Fibroblast of pulmonary artery (primary cell): ENCODE results near the gene TOMM40.

Source experiments
- DNase-seq: peaks from one replicate; pipeline ENCODE4 v3.0.0-alpha.2; 2010; ENCODE audit warnings: low read depth
- H3K4me3 ChIP-seq: replicated peaks from 2 replicates; pipeline ENCODE4 v1.5.1; 2011; ENCODE audit warnings: low read depth, mild to moderate bottlenecking, control low read depth, low read length, moderate library complexity
- TF ChIP-seq, protein P1 (sequence below): IDR thresholded peaks from 2 replicates; pipeline ENCODE4 v1.5.1; 2011; ENCODE audit warnings: mild to moderate bottlenecking, control low read depth, low read length, inconsistent platforms; ENCODE audit errors: missing control alignments

The TOMM40 gene

DNA sequence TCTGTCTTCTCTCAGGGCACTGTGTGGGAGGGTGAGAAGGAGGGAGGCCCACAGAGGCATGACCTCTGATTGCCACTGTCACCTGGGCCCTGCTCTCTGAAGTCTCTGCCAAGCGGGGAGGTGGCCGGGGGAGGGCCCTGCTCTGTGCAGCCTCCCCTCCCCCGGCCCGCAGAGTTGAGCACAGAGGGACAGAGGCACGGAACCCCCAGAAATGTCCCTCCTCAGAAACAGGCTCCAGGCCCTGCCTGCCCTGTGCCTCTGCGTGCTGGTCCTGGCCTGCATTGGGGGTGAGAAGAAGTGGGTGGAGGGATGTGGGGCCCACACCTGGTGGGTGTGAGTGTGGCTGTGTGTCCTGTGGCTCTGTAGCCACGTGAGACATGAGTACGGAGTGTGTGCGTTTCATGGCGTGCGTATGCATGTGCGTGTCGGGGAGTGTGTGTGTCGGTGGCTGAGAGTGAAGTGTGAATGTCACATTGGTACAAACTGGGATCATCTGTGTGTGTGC, 51.1 kb downstream of the TOMM40 start, which contains the start of gene APOC4:
TSS of gene APOC4 (plus strand) at position 171 of the 505 bp plus-strand sequence. CDS start at position 212, 41 bp downstream.
- no peak for DNase-seq
- H3K4me3 ChIP-seq, result no peak within 1 kb of the TSS
- TF ChIP-seq, protein P1, sequence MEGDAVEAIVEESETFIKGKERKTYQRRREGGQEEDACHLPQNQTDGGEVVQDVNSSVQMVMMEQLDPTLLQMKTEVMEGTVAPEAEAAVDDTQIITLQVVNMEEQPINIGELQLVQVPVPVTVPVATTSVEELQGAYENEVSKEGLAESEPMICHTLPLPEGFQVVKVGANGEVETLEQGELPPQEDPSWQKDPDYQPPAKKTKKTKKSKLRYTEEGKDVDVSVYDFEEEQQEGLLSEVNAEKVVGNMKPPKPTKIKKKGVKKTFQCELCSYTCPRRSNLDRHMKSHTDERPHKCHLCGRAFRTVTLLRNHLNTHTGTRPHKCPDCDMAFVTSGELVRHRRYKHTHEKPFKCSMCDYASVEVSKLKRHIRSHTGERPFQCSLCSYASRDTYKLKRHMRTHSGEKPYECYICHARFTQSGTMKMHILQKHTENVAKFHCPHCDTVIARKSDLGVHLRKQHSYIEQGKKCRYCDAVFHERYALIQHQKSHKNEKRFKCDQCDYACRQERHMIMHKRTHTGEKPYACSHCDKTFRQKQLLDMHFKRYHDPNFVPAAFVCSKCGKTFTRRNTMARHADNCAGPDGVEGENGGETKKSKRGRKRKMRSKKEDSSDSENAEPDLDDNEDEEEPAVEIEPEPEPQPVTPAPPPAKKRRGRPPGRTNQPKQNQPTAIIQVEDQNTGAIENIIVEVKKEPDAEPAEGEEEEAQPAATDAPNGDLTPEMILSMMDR, result no peak

DNA sequence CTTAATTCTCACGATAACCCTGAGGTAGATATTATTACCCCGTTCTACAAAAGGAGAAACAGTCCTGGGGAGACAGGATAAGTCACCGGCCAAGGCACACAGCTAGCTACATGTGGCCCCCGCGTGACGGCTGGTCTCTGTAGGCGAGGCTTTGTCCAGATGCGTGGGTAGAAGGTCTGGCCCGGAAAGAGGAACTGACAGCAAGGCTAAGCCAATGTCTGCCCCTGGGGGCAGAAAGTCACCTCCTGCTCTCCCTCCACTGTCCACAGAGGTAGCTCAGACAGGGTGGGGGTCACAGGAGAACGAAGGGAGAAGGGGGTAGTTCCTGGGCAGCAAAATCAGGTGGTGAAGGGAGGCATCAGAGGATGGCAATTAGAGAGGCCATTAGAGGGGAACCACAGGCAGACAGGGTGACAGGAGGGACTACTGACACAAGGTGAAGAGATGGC, 52.8 kb downstream of the TOMM40 start:
- no peak overlapping the region for H3K4me3 ChIP-seq
- DNase-seq, result no peak
- TF ChIP-seq, protein P1, result no peak

DNA sequence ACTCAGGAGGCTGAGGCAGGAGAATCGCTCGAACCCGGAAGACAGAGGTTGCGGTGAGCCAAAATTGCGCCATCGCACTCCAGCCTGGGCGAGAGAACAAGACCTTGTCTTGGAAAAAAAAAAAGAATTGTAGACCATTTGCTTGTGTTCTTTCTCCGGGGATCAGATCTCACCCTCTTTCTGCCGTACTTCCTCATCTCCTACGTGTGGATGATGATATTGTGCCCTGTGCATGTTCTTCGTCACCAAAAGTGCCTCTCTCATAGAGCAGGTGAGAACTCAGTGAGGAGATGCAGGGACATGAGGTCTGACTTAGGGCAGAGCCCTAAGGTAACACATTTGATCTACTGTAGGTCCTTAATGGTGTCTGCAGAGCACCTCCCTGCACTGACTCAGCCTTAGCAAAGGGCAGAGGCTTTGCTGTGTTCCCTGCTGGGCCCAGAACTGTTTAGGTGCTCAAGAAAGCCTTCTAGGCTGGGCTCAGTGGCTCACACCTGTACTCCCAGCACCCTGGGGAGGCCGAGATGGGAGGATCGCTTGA, 56.1 kb downstream of the TOMM40 start:
- DNase-seq, result no peak
- no peak overlapping the region for H3K4me3 ChIP-seq
- TF ChIP-seq, protein P1, result no peak

DNA sequence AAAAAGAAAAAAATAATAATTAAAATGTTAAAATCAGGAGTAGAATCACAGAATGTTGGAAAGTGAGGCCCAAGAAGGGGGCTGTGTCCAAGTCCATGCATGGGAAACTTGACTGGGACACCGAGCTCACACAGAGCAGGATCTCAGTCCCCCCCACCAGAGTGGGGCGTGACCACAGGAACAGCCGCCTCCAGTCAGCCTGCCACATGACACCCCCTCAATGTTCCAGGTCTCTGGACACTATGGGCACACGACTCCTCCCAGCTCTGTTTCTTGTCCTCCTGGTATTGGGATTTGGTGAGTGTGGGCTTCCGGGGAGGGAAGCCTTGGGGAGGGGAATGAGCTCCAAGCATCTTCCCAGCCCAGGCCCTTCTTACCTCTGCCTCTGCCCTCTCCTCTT, 57.2 kb downstream of the TOMM40 start:
- H3K4me3 ChIP-seq, result no peak overlapping the region
- TF ChIP-seq, protein P1, result no peak
- DNase-seq, result no peak

DNA sequence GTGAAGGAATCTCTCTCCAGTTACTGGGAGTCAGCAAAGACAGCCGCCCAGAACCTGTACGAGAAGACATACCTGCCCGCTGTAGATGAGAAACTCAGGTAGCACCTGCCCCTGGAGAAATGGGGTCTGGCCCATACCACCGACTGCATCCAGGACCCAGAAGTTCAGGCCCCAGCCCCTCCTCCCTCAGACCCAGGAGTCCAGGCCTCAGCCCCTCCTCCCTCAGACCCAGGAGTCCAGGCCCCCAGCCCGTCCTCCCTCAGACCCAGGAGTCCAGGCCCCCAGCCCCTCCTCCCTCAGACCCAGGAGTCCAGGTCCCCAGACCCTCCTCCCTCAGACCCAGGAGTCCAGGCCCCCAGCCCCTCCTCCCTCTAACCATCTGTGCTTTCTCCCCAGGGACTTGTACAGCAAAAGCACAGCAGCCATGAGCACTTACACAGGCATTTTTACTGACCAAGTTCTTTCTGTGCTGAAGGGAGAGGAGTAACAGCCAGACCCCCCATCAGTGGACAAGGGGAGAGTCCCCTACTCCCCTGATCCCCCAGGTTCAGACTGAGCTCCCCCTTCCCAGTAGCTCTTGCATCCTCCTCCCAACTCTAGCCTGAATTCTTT, 57.8 kb downstream of the TOMM40 start:
- TF ChIP-seq, protein P1, result no peak
- no peak overlapping the region for H3K4me3 ChIP-seq
- DNase-seq, result no peak

DNA sequence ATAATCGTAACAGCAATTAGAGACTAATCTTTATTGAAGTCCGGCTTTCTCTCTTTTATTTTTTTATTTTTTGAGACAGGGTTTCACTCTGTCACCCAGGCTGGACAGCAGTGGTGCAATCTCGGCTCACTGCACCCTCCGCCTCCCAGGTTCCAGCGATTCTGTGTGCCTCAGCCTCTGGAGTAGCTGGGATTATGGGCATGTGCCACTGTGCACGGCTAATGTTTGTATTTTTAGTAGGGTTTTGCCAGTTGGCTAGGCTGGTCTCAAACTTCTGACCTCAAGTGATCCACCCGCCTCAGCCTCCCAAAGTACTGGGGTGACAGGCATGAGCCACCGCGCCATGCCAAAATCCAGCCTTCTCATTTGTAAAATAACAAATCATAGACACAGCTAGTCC, 58.5 kb downstream of the TOMM40 start:
- no peak for DNase-seq
- H3K4me3 ChIP-seq, result no peak overlapping the region
- TF ChIP-seq, protein P1, result no peak
